HG02938 (cell line): ENCODE measurements around the gene CABP4.
"Not testable (repeated sequence)": the region's sequence is repeated elsewhere in the genome, so short reads cannot be mapped to it uniquely, and the experiment has no call there.

Experiments
- ATAC-seq: cut with Tn5 transposase; IDR thresholded peaks from one replicate; pipeline ENCODE4 v1.9.1; 2021; ENCODE audit warnings: mild to moderate bottlenecking, moderate library complexity; ENCODE audit not compliant: unreplicated experiment

CABP4 gene

DNA sequence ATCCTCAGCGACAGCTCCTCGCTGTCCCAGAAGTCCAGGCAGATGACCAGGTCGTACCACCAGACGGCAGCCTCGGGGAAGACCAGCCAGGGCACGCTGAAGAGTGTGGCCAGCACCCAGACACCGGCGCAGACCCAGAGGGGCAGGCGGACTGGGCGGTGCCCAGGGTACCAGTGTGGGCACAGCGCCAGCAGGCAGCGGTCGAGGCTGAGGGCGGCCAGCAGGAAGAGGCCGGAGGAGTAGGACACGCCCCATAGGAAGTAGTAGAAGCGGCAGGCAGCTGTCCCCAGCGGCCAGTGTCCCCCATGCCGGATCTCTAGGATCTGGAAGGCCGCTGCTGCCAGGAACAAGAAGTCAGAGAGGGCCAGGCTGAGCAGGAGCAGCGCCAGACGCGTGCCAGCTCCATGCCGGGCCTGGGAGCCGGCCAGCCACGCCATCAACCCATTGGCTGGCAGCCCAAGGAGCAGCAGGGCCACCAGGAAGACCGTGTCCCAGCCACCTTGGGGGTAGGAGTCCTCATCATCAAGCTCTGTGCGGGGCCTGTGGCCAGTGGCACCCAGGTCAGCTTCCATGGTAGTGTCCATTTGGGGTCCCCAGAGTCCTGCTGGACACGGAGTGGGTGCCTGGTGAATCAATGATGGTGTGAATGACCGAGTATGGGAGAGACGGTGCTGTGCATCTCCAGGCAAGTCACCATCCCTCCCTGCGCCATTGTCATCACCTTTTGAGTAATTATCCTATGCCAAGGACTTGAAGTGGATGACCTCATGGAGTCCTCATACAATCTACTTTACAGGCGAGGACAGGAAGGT is 2.8 kb upstream of the CABP4 start, which contains the start of gene GPR152:
Gene GPR152 (minus strand): TSS at position 589 of the 812 bp plus-strand sequence. CDS start 5 bp downstream, at position 584.
- ATAC-seq: no peak

- no peak for ATAC-seq
Measured at GRCh38 chr11:67453816-67454732, 1.1 kb upstream of the CABP4 start.

- no peak for ATAC-seq
Measured at GRCh38 chr11:67456068-67456705, 1.0 kb downstream of the CABP4 start.

DNA sequence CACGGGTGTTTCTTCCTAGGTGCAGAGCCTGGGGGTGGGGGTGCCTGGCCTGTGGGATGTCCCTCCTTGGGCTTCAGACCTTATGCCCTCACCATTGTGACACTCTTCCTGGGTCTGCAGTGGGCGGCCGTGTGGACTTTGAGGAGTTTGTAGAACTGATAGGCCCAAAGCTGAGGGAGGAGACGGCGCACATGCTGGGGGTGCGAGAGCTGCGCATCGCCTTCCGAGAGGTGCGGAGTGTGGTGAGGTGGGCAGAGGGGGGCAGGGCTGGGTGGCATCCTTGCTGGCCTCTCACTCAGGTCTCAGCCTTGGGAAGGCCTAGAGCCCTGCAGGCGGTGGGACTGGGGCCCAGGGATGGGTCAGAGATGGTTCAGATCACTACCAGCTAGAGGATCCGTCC is 2.3 kb downstream of the CABP4 start:
- ATAC-seq: no peak

- no peak for ATAC-seq
Measured at GRCh38 chr11:67458266-67458665, 3.1 kb downstream of the CABP4 start.

GRCh38 chr11:67463186-67463585 is 8.0 kb downstream of the CABP4 start:
- ATAC-seq: no peak

- no peak for ATAC-seq
Measured at GRCh38 chr11:67463680-67464410, 8.7 kb downstream of the CABP4 start.

DNA sequence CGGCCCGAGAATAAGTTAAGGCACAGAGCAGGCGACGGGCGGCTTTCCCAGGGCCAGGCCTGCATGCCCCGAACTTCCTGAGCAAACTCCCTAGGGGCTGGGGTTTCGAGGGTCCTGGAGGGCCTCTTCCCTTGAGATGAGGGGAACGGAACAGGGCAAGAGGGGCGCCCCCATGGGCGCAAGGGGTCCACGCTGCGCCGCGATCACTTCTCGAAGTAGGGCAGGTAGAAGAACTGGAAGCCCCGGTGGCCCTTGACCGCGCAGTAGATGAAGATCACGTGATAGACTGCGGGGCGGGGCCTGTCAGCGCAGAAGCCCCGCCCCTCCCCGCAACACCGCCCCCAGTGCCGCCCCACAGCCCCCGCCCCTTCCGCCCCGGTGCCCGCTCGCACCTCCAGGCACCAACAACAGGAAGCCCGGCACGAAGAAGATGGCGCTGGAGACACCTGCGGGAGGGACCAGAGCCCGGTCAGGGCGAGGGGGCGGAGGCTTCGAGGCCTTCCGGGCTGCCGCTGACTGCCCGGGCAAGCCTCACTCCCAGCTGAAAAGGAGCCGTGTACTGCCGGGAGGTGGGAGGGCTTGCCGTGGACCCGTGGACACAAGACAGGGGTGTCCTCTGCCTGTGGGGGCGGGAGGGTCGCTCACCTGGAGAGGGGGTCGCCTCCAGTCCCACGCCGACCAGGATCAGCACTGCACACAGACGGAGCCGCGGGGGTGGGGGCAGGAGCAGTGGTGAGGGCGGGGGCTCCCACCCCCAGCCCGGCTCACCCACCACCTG is 9.4 kb downstream of the CABP4 start:
- peak; percentile 54 for ATAC-seq

DNA sequence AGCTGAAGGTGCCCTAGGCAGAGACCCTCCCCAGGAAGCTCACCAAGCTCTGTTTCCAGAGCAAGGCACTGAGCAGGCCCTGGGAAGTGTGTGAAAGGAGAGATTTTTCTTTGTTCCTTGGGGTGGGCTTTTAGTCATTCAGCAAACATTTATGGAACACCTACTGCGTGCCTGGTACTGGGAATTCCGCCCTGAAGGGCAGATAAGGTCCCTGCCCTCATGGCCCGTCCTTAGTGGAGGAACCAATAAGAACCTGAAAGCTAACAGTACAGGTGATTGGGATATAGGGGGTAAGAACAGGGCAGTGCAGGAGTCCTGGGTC is 10.0 kb downstream of the CABP4 start:
- ATAC-seq: no peak

- not testable (repeated sequence) for ATAC-seq
Measured at GRCh38 chr11:67465530-67465929, 10.4 kb downstream of the CABP4 start.

DNA sequence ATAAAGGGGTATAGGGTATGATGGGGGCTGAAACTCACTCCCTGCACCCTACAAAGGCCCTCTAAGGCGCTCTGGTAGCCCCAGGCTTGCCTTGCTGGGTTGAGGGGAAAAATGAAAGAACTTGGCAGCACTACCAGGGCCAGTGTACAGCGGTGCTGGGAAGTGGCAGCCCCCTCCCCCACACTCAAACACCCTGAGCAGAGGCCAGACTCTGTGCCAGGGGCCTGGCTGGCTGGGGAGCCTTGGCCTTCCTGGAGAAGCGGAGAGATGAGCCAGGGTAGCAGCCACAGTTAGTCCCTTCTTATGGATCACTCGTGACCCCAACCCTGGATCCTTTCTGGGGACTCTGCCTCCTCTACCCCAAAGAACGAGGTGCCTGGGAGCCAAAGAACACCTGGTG is 11.2 kb downstream of the CABP4 start:
- ATAC-seq: no peak

GRCh38 chr11:67466962-67467771 is 12.0 kb downstream of the CABP4 start:
- no peak for ATAC-seq

GRCh38 chr11:67468056-67468455 is 12.9 kb downstream of the CABP4 start:
- ATAC-seq: no peak

- ATAC-seq: no peak
Measured at GRCh38 chr11:67468456-67468758, 13.3 kb downstream of the CABP4 start.

- no peak for ATAC-seq
Measured at GRCh38 chr11:67468759-67469507, 13.8 kb downstream of the CABP4 start, which contains the start of gene TMEM134. TSS of gene TMEM134 (minus strand) at chr11:67469251. CDS start at chr11:67469192, 59 bp downstream.

- ATAC-seq: no peak
Measured at GRCh38 chr11:67469508-67469811, 14.3 kb downstream of the CABP4 start.

- no peak for ATAC-seq
Measured at GRCh38 chr11:67470337-67471002, 15.3 kb downstream of the CABP4 start.

GRCh38 chr11:67472882-67473281 is 17.7 kb downstream of the CABP4 start:
- no peak for ATAC-seq
